HG02870 (cell line): ENCODE results near the gene INPP4B.

Experiments
- ATAC-seq: cut with Tn5 transposase; IDR thresholded peaks from one replicate; pipeline ENCODE4 v1.9.1; 2021; ENCODE audit warnings: mild to moderate bottlenecking, moderate library complexity; ENCODE audit not compliant: unreplicated experiment

INPP4B gene

GRCh38 chr4:142497606-142498005 lies 348.5 kb downstream of the INPP4B start:
- no peak for ATAC-seq

- ATAC-seq = no peak
Measured at GRCh38 chr4:142493255-142494110, 352.6 kb downstream of the INPP4B start.

GRCh38 chr4:142485452-142485851 lies 360.6 kb downstream of the INPP4B start:
- no peak for ATAC-seq

GRCh38 chr4:142480244-142480643 lies 365.9 kb downstream of the INPP4B start:
- no peak for ATAC-seq

DNA sequence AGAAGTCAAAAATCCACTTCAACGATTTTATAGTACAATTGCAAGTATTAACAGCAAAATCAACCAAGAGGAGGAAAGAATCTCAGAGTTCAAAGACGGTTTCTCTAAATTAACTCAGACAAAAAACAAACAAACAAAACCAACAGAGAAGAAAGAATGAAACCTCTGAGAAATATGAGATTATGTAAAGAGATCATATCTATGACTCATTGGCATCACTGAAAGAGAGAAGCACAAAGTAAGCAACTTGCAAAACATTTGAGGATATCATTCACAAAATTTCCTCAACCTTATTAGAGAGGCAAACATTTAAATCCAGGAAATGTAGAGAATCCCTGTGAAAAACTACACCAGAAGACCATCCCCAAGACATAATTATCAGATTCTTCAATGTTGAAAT lies 370.4 kb downstream of the INPP4B start:
- no peak for ATAC-seq

GRCh38 chr4:142474398-142475087 lies 371.6 kb downstream of the INPP4B start:
- ATAC-seq = no peak

DNA sequence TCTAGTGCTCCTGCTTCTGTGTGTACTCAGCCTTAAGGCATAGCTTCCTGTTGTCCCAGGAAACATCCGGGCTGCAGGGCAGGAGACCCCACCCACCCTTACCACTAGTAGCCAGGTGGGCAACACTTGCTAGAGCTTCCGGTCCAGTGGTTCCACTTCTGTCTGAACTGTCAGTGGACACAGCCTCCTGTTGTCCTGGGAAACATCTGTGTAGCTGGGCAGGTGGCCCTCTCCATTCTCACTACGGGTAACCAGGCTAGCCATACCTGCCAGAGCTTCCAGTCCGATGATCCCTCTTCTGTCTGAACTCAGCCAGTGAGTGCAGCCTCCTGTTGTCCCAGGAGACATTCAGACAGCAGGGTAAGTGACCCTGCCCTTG lies 372.2 kb downstream of the INPP4B start:
- ATAC-seq = no peak

DNA sequence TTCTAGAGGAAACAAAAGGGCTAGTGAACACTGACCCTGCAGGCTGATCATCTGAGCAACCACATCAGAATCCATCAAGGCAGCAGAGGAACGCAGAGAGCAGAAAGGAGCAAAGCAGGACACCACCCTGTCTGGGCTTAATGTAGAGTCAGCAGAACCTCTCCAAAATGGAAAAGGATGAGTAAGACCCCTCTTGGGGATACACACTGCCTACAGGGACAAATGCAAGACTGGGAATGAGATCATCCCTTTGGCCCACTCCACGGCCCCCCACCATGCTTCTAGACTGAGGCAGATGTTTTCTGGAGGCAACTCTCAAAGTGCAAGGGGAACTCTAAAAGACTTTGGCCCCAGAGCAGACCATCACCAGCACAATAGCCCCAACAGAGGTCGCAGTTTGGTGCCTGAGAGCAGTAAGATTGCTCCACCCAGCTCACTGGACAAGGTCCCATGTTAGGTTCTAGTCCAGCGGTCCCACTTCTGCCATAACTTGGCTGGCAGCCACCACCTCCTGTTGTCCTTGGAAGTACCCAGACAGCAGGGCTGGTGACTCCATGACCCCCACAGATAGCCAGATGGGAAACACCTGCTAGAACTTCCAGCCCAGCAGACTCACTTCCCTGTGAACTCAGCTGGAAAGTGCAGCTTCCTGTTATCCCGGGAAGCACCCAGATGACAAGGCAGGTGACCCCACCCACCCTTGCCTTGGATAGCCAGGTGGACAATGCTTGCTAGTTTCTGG lies 372.7 kb downstream of the INPP4B start:
- no peak for ATAC-seq

GRCh38 chr4:142467088-142467487 lies 379.0 kb downstream of the INPP4B start:
- no peak for ATAC-seq

- ATAC-seq = no peak
Measured at GRCh38 chr4:142465526-142465925, 380.6 kb downstream of the INPP4B start.

- ATAC-seq = no peak
Measured at GRCh38 chr4:142463206-142463605, 382.9 kb downstream of the INPP4B start.

GRCh38 chr4:142452161-142452855 lies 393.8 kb downstream of the INPP4B start:
- no peak for ATAC-seq

GRCh38 chr4:142449771-142450373 lies 396.2 kb downstream of the INPP4B start:
- ATAC-seq = no peak

- ATAC-seq = no peak
Measured at GRCh38 chr4:142447009-142447408, 399.1 kb downstream of the INPP4B start.

DNA sequence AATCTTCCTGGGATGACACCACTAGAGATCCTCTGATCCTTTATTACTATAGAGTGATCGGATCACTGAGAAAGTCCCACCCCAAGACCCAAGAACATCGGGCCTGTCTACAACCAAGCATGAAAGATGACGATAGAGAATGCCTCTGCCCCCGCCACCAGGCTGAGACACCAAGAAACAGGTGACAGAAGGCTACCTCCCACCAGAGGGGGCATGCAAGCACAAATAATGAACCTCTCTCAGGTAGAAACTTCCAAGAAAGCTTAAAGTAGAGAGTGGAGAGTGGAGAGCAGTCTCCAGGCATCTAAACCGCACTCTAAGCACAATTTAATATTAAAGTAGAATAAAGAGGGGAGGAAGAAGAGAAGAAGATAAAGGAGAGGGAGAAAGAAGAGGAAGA lies 402.6 kb downstream of the INPP4B start:
- ATAC-seq = no peak

- no peak for ATAC-seq
Measured at GRCh38 chr4:142440093-142440492, 406.0 kb downstream of the INPP4B start.

DNA sequence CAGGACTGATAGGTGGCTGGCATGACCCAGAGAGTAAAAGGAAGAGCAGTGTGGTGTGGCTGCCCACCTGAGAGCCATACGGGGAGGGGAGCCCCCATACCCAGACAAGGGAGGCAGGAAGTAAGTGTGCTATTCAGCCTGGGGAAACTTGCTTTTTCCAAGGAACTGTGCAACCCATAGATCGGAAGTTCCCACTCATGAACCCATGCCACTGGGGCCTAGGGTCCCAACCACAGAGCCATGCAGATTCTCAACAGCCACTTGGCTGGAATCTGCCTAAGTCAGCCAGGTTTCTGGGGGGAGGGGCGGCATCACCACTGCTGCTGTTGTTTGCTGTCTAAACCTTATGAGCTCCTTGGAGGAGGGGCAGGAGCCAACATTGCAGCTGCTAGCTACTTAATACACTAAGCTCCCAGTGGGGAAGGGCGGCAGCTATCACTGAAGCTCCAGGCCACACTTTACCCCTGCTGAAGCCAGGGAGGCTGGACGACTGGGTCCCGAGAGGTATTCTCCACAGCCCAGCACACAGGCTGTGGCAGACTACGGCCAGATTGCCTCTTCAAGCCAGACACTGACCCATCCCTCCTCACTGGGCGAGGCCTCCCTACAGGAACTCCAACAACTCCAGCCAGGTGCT lies 410.4 kb downstream of the INPP4B start:
- ATAC-seq = no peak

DNA sequence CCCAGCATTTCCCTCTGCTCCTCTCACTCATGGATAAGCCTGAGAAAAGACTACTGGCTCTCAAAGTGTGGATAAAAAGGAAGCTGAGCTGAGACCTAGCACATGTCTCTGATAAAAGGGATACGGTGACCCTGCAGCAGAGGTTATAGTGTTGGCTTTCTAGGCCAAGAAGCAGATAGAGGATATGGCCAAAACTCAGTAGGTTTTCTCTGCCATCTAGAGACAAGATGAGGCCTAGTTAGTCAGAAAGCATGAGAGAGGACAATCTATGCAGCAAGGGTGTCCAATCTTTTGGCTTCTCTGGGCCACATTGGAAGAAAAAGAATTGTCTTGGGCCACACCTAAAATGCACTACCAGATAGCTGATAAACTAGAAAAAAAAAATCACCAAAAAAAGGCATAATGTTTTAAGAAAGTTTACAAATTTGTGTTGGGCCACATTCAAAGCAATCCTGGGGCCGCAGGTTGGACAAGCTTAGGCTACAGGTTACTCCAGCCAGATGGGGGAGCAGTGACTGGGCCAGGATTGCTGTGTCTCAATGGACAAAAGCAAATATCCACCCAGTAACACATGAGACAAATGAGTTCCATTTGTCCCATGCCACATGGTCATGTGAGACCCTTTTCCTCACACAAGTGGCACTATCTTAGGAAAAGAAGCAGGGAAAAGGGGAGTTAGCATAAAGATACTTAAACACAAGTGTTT lies 411.4 kb downstream of the INPP4B start:
- ATAC-seq = no peak

DNA sequence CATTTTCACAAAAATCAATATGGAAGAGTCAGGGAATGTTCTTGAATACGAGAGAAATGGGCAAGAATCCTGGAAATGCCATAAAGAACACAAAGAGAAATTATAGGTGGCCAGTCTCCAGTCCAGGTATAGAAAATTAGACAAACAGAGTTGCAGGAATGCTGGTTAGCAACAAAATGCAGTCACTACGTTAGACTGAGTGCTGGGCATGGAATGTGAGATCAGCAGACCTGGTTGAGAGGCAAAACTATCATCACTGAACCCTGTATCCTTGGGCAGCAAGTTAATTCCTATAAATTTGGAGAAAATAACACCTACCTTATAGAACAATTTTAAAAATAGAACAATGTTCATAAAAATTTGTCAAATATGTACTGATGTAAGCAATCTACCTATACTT lies 417.4 kb downstream of the INPP4B start:
- no peak for ATAC-seq

DNA sequence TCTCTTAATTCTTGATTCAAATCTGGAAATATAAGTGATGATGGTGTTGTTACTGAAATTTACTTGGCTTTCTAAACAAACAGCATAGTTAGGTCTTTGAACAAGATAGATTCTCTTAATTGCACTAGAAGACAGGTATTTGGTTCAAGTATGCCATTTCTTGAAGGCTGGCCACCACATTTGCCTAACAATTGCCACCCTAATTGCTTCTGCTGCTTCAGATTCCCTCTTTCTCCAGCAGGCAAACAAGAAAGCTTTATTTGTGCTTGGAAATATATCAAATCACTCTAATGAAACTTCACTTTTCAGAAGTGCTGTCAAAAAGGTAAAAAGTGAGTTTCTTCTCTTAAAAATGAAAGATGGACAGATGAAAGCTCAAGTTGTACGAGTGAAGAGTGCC lies 418.6 kb downstream of the INPP4B start:
- ATAC-seq = no peak
